Thoracic aorta (tissue), 2 donors: ENCODE results near the gene CTAG1B. TPM values are rescaled to one million over a fixed set of nuclear protein-coding genes. Genes with fewer than 3 reads are reported as not detected.

Experiments
- total RNA-seq, 2 donors: library from RNA; depleted of rRNA; stranded (reverse); fragments of >200 nt; gene quantifications; one replicate each; pipeline versions ENCODE4 v1.1.0 to v1.2.3, GENCODE V29; 2016

The CTAG1B gene
- total RNA-seq, 2 donors from 2014 or later = not detected

Other genes starting within 250 kb of the CTAG1B start
- gene FLNA, start 244.6 kb downstream of the CTAG1B start, total RNA-seq = over 10,000 TPM in 1 of 2 donors, 1,000 to 10,000 TPM in 1; 5,928 to 11,236 TPM
- gene EMD, start 240.0 kb downstream of the CTAG1B start, total RNA-seq = 10 to 100 TPM; 43.8 to 74.2 TPM
- 1,000 to 10,000 TPM; 2,221 to 4,479 TPM for gene RPL10, start 220.9 kb downstream of the CTAG1B start, total RNA-seq
- gene DNASE1L1, start 210.0 kb downstream of the CTAG1B start, total RNA-seq = 10 to 100 TPM; 39.9 to 41.8 TPM
- 10 to 100 TPM; 54.3 to 71.1 TPM for gene TAFAZZIN, start 207.7 kb downstream of the CTAG1B start, total RNA-seq
- 10 to 100 TPM; 40.8 to 75.7 TPM for gene ATP6AP1, start 190.6 kb downstream of the CTAG1B start, total RNA-seq
- gene GDI1, start 182.1 kb downstream of the CTAG1B start, total RNA-seq = 100 to 1,000 TPM in 1 of 2 donors, 10 to 100 TPM in 1; 99.4 to 151 TPM
- gene FAM50A, start 175.1 kb downstream of the CTAG1B start, total RNA-seq = 10 to 100 TPM; 52.8 to 63.4 TPM
- gene PLXNA3, start 161.0 kb downstream of the CTAG1B start, total RNA-seq = 10 to 100 TPM; 39.3 to 40.9 TPM
- 1 to 10 TPM; 2.1 to 8.9 TPM for gene LAGE3, start 140.0 kb downstream of the CTAG1B start, total RNA-seq
- gene UBL4A, start 132.7 kb downstream of the CTAG1B start, total RNA-seq = 10 to 100 TPM; 28.1 to 67.1 TPM
- 10 to 100 TPM; 26.7 to 55.5 TPM for gene SLC10A3, start 128.7 kb downstream of the CTAG1B start, total RNA-seq
- 10 to 100 TPM; 31.0 to 52.3 TPM for gene FAM3A, start 103.0 kb downstream of the CTAG1B start, total RNA-seq
- gene G6PD, start 72.4 kb downstream of the CTAG1B start, total RNA-seq = 10 to 100 TPM; 67.3 to 70.1 TPM
- 10 to 100 TPM; 25.7 to 52.8 TPM for gene IKBKG, start 71.7 kb downstream of the CTAG1B start, total RNA-seq
- gene CTAG1A, start 34.1 kb downstream of the CTAG1B start, total RNA-seq = not detected
- not detected for gene CTAG2, start 34.3 kb upstream of the CTAG1B start, total RNA-seq
- gene GAB3, start 131.8 kb upstream of the CTAG1B start, total RNA-seq = 10 to 100 TPM in 1 of 2 donors, 1 to 10 TPM in 1; 9.2 to 10.9 TPM
- gene DKC1, start 143.6 kb upstream of the CTAG1B start, total RNA-seq = 10 to 100 TPM; 14.9 to 67.2 TPM
- 10 to 100 TPM; 42.5 to 49.5 TPM for gene MPP1, start 186.2 kb upstream of the CTAG1B start, total RNA-seq
- gene SMIM9, start 215.4 kb upstream of the CTAG1B start, total RNA-seq = not detected